Thyroid gland (tissue), 4 donors: ENCODE results near the gene CCNK. TPM values are rescaled to one million over a fixed set of nuclear protein-coding genes. Genes with fewer than 3 reads are reported as not detected.

ENCODE experiments used
- DNase-seq, 2 donors: peaks; one replicate each; pipeline ENCODE4 v3.0.0-alpha.2; 2019
- H3K27ac ChIP-seq, 3 donors: fragments of 200-600 bp; sonication (generic); 1 replicate in 2 of 3; 2 replicates in 1 of 3; pipeline ENCODE4 v1.5.1; 2016 to 2019; ENCODE audit warnings: mild to moderate bottlenecking in 1 of 3, moderate library complexity in 1 of 3
- H3K27me3 ChIP-seq: fragments of 200-600 bp; sonication (generic); one replicate; pipeline ENCODE4 v1.5.1; 2019
- H3K36me3 ChIP-seq, 2 donors: fragments of 200-600 bp; sonication (generic); one replicate each; pipeline ENCODE4 v1.5.1; 2016 to 2019
- H3K4me1 ChIP-seq, 2 donors: fragments of 200-600 bp; sonication (generic); one replicate each; pipeline ENCODE4 v1.5.1; 2017 to 2019
- H3K4me3 ChIP-seq, 3 donors: fragments of 200-600 bp; sonication (generic); replicated peaks in 1 of 3; 1 replicate in 2 of 3; 2 replicates in 1 of 3; pipeline ENCODE4 v1.5.1; 2016; ENCODE audit warnings: mild to moderate bottlenecking in 1 of 3
- H3K9me3 ChIP-seq: fragments of 200-600 bp; sonication (generic); one replicate; pipeline ENCODE4 v1.5.1; 2017
- CTCF ChIP-seq, 6 experiments: fragments of 200-600 bp in 3 of 6; fragments of 450-650 bp in 3 of 6; sonication (generic) in 3 of 6; IDR thresholded peaks; one replicate each; pipeline ENCODE4 v1.5.1; 2016 to 2019; ENCODE audit warnings: antibody characterized with exemption in 6 of 6, mild to moderate bottlenecking in 2 of 6, inconsistent platforms in 1 of 6, moderate library complexity in 1 of 6
- POLR2A ChIP-seq, 2 donors: fragments of 450-650 bp; IDR thresholded peaks; one replicate each; pipeline ENCODE4 v1.6.1; 2017; ENCODE audit warnings: antibody characterized with exemption in 2 of 2, mild to moderate bottlenecking in 2 of 2, moderate library complexity in 1 of 2
- WGBS, 2 donors: methylation state at CpG; one replicate each; pipeline ENCODE4 v1.1.5; 2017; 5-methylcytosine and 5-hydroxymethylcytosine counted together
- intact Hi-C: fragments of 100-400 bp; cut with DNase I; formaldehyde crosslinking; loops from one replicate; pipeline ENCODE4 v1.15.1; 2023
- total RNA-seq, 4 donors: library from RNA; depleted of rRNA; stranded (reverse); fragments of >200 nt; gene quantifications; one replicate each; pipeline ENCODE4 v1.2.3, GENCODE V29; 2016

The CCNK gene
- total RNA-seq, 4 donors from 2014 or later: 14.4 to 36.9 (median 24.4) TPM

- Histone ChIP-seq H3K27ac (no peak overlapping the region), H3K9me3 (no peaks in the 10 kb centered on the region), H3K4me1 (peaks cover 19 to 49% of the 10 kb centered on the region in 2 donors), H3K36me3 (no peaks in the 10 kb centered on the region), H3K4me3 (no peak overlapping the region), H3K27me3 (no peaks in the 10 kb centered on the region)
- TF ChIP-seq CTCF (IDR thresholded peaks at IDR 0.05): no peak
- TF ChIP-seq POLR2A (IDR thresholded peaks at IDR 0.05): no peak
- intact Hi-C loops: no loop called here
- 84 to 89% methylated on average over 17 to 18 of the region's 18 CpGs for WGBS, 2 donors
- no peak for DNase-seq
Measured at GRCh38 chr14:99541677-99542470, 60.7 kb downstream of the CCNK start.

GRCh38 chr14:99542566-99542965, 61.4 kb downstream of the CCNK start:
- H3K27ac ChIP-seq: no peak overlapping the region
- no peak for DNase-seq
- peaks cover 19 to 44% of the 10 kb centered on the region in 2 donors for H3K4me1 ChIP-seq

GRCh38 chr14:99543370-99543769, 62.2 kb downstream of the CCNK start:
- H3K9me3 ChIP-seq: no peaks in the 10 kb centered on the region
- no peak overlapping the region for H3K4me3 ChIP-seq
- no peak for TF ChIP-seq CTCF (IDR thresholded peaks at IDR 0.05)
- TF ChIP-seq POLR2A (IDR thresholded peaks at IDR 0.05): no peak
- 88 to 95% methylated on average over 4 of the region's 4 CpGs for WGBS, 2 donors
- H3K4me1 ChIP-seq: peaks cover 13 to 38% of the 10 kb centered on the region in 2 donors
- no peak overlapping the region for H3K27ac ChIP-seq
- no peaks in the 10 kb centered on the region for H3K27me3 ChIP-seq
- no peaks in the 10 kb centered on the region for H3K36me3 ChIP-seq
- intact Hi-C loops: no loop called here
- DNase-seq: no peak

More at GRCh38 chr14:99542566-99542965, 61.4 kb downstream of the CCNK start:
- no peaks in the 10 kb centered on the region for H3K27me3 ChIP-seq
- H3K36me3 ChIP-seq: no peaks in the 10 kb centered on the region
- no peak for TF ChIP-seq CTCF (IDR thresholded peaks at IDR 0.05)
- TF ChIP-seq POLR2A (IDR thresholded peaks at IDR 0.05): no peak
- WGBS, 2 donors: 88 to 100% methylated on average over 2 to 12 of the region's 13 CpGs
- intact Hi-C loops: no loop called here
- no peaks in the 10 kb centered on the region for H3K9me3 ChIP-seq
- H3K4me3 ChIP-seq: no peak overlapping the region

- intact Hi-C loops: no loop called here
- no peak for TF ChIP-seq CTCF (IDR thresholded peaks at IDR 0.05)
- no peak for TF ChIP-seq POLR2A (IDR thresholded peaks at IDR 0.05)
- Histone ChIP-seq H3K27me3 (no peaks in the 10 kb centered on the region), H3K9me3 (no peaks in the 10 kb centered on the region), H3K36me3 (no peaks in the 10 kb centered on the region), H3K27ac (no peak overlapping the region), H3K4me1 (peaks cover 9 to 34% of the 10 kb centered on the region in 2 donors), H3K4me3 (no peak overlapping the region)
- 94 to 96% methylated on average over 11 to 12 of the region's 12 CpGs for WGBS, 2 donors
- no peak for DNase-seq
Measured at GRCh38 chr14:99543985-99544384, 62.8 kb downstream of the CCNK start.

- H3K9me3 ChIP-seq: no peaks in the 10 kb centered on the region
- no peaks in the 10 kb centered on the region for H3K27me3 ChIP-seq
- H3K4me1 ChIP-seq: peaks cover 12 to 36% of the 10 kb centered on the region in 2 donors
- intact Hi-C loops: no loop called here
- no peak overlapping the region for H3K27ac ChIP-seq
- WGBS, 2 donors: 85 to 89% methylated on average over 4 to 11 of the region's 11 CpGs
- DNase-seq: no peak
- no peaks in the 10 kb centered on the region for H3K36me3 ChIP-seq
- H3K4me3 ChIP-seq: no peak overlapping the region
- TF ChIP-seq CTCF (IDR thresholded peaks at IDR 0.05) (no peak), POLR2A (IDR thresholded peaks at IDR 0.05) (no peak)
Measured at GRCh38 chr14:99544991-99545390, 63.8 kb downstream of the CCNK start.
